Neural cell (in vitro differentiated cells): ENCODE measurements around the gene EHD4. TPM values are rescaled to one million over a fixed set of nuclear protein-coding genes. Genes with fewer than 3 reads are reported as not detected.

Experiments
- H2AFZ ChIP-seq: fragments of 200-600, 300-800 bp; sonication (generic), shearing (Covaris generic); 2 replicates; pipeline ENCODE4 v1.6.0; 2014; ENCODE audit warnings: low read depth, mild to moderate bottlenecking, antibody characterized with exemption, low read length, moderate library complexity
- H3F3A ChIP-seq: fragments of 200-600 bp; shearing (Covaris generic); 2 replicates; pipeline ENCODE4 v1.6.1; 2016; ENCODE audit warnings: mild to moderate bottlenecking, moderate library complexity, mixed read lengths, antibody characterized with exemption, low read length; ENCODE audit not compliant: insufficient read depth, poor library complexity, severe bottlenecking
- H3K27ac ChIP-seq: fragments of 200-600, 300-800 bp; sonication (generic), shearing (Covaris generic); 2 replicates; pipeline ENCODE4 v1.5.1; 2014; ENCODE audit warnings: mild to moderate bottlenecking, low read length, moderate library complexity
- H3K27me3 ChIP-seq: fragments of 300-800, 200-600 bp; sonication (generic), shearing (Covaris generic); 2 replicates; pipeline ENCODE4 v1.6.0; 2014; ENCODE audit warnings: mild to moderate bottlenecking, low read depth, low read length, moderate library complexity; ENCODE audit not compliant: insufficient read depth
- H3K36me3 ChIP-seq: fragments of 300-800, 200-600 bp; sonication (generic), shearing (Covaris generic); 2 replicates; pipeline ENCODE4 v1.5.1; 2014; ENCODE audit warnings: mild to moderate bottlenecking, antibody characterized with exemption, low read length, moderate library complexity; ENCODE audit not compliant: insufficient read depth
- H3K4me2 ChIP-seq: fragments of 300-800, 200-600 bp; sonication (generic), shearing (Covaris generic); 2 replicates; pipeline ENCODE4 v1.6.0; 2014; ENCODE audit warnings: mild to moderate bottlenecking, low read length
- H3K4me3 ChIP-seq: fragments of 300-800, 200-600 bp; sonication (generic), shearing (Covaris generic); 2 replicates; pipeline ENCODE4 v1.5.1; 2014; ENCODE audit warnings: mild to moderate bottlenecking, low read length, moderate library complexity
- H3K79me2 ChIP-seq: fragments of 200-600 bp; shearing (Covaris generic); replicated peaks from 2 replicates; pipeline ENCODE4 v1.6.0; 2014; ENCODE audit warnings: mild to moderate bottlenecking, low read length, moderate library complexity; ENCODE audit not compliant: insufficient read depth
- H3K9ac ChIP-seq: fragments of 300-800, 200-600 bp; sonication (generic), shearing (Covaris generic); 2 replicates; pipeline ENCODE4 v1.6.1; 2016; ENCODE audit warnings: mild to moderate bottlenecking, low read length, mixed read lengths
- H3K9me2 ChIP-seq: fragments of 200-600 bp; shearing (Covaris generic); 2 replicates; pipeline ENCODE4 v1.6.1; 2016; ENCODE audit warnings: mild to moderate bottlenecking, low read length, mixed read lengths; ENCODE audit not compliant: insufficient read depth
- H3K9me3 ChIP-seq: fragments of 200-600, 300-800 bp; sonication (generic), shearing (Covaris generic); 2 replicates; pipeline ENCODE4 v1.6.1; 2016; ENCODE audit warnings: mild to moderate bottlenecking, mixed run types, low read length, moderate library complexity, mixed read lengths
- H4K20me1 ChIP-seq: fragments of 200-600 bp; shearing (Covaris generic); 2 replicates; pipeline ENCODE4 v1.6.1; 2016; ENCODE audit warnings: mild to moderate bottlenecking, mixed run types; ENCODE audit not compliant: insufficient read depth
- CTCF ChIP-seq: fragments of 450-650 bp; IDR thresholded peaks from 2 replicates; pipeline ENCODE4 v1.5.1; 2014; ENCODE audit warnings: antibody characterized with exemption, mild to moderate bottlenecking, moderate library complexity; ENCODE audit not compliant: poor library complexity, severe bottlenecking
- EP300 ChIP-seq: fragments of 450-650 bp; conservative IDR thresholded peaks from 2 replicates; pipeline ENCODE4 v1.6.1; 2014; ENCODE audit warnings: antibody characterized with exemption, mild to moderate bottlenecking, moderate library complexity; ENCODE audit not compliant: poor library complexity, severe bottlenecking
- EZH2 ChIP-seq: fragments of 200-600, 300-800 bp; shearing (Covaris generic), sonication (generic); IDR thresholded peaks from 2 replicates; pipeline ENCODE4 v1.6.1; 2014; ENCODE audit warnings: antibody characterized with exemption, low read length, borderline replicate concordance, mild to moderate bottlenecking; ENCODE audit not compliant: insufficient read depth, poor library complexity, severe bottlenecking
- MXI1 ChIP-seq: fragments of 450-650 bp; conservative IDR thresholded peaks from 2 replicates; pipeline ENCODE4 v1.6.1; 2014; ENCODE audit warnings: antibody characterized with exemption, mild to moderate bottlenecking; ENCODE audit not compliant: poor library complexity, severe bottlenecking
- POLR2AphosphoS5 ChIP-seq: IDR thresholded peaks from 2 replicates; pipeline ENCODE4 v1.6.1; 2012
- RAD21 ChIP-seq: fragments of 450-650 bp; conservative IDR thresholded peaks from 2 replicates; pipeline ENCODE4 v1.6.1; 2014; ENCODE audit warnings: antibody characterized with exemption, mild to moderate bottlenecking, moderate library complexity
- SMC3 ChIP-seq: fragments of 450-650 bp; conservative IDR thresholded peaks from 2 replicates; pipeline ENCODE4 v1.6.1; 2014; ENCODE audit warnings: antibody characterized with exemption, mild to moderate bottlenecking, moderate library complexity; ENCODE audit not compliant: poor library complexity
- TAF1 ChIP-seq: IDR thresholded peaks from 2 replicates; pipeline ENCODE4 v1.6.1; 2012; ENCODE audit warnings: low read depth
- polyA plus RNA-seq: library from polyadenylated mRNA; depleted of rRNA; stranded (reverse); fragments of >200 nt; gene quantifications from 2 replicates; pipeline ENCODE4 v1.2.3, GENCODE V29; 2014
- TF ChIP-seq, protein P1 (sequence below): IDR thresholded peaks from 2 replicates; pipeline ENCODE4 v1.6.1; 2012; ENCODE audit warnings: borderline replicate concordance

EHD4 gene
- polyA plus RNA-seq, 1 donor from 2014 or later, result 0.09 TPM

GRCh38 chr15:41883484-41883825 is 88.9 kb downstream of the EHD4 start:
- Histone ChIP-seq H4K20me1 (no peaks in the 10 kb centered on the region), H3F3A (no peaks in the 10 kb centered on the region), H3K4me2 (no peak overlapping the region), H3K4me3 (no peak overlapping the region), H3K9ac (no peak overlapping the region), H2AFZ (no peak overlapping the region), H3K79me2 (no peaks in the 10 kb centered on the region), H3K9me2 (no peaks in the 10 kb centered on the region), H3K27me3 (peaks cover 27% of the 10 kb centered on the region), H3K9me3 (no peaks in the 10 kb centered on the region), H3K36me3 (no peaks in the 10 kb centered on the region), H3K27ac (no peak overlapping the region)
- TF ChIP-seq EP300 (no peak), EZH2 (no peak), SMC3 (no peak), RAD21 (no peak), POLR2AphosphoS5 (no peak), CTCF (no peak), TAF1 (no peak)

DNA sequence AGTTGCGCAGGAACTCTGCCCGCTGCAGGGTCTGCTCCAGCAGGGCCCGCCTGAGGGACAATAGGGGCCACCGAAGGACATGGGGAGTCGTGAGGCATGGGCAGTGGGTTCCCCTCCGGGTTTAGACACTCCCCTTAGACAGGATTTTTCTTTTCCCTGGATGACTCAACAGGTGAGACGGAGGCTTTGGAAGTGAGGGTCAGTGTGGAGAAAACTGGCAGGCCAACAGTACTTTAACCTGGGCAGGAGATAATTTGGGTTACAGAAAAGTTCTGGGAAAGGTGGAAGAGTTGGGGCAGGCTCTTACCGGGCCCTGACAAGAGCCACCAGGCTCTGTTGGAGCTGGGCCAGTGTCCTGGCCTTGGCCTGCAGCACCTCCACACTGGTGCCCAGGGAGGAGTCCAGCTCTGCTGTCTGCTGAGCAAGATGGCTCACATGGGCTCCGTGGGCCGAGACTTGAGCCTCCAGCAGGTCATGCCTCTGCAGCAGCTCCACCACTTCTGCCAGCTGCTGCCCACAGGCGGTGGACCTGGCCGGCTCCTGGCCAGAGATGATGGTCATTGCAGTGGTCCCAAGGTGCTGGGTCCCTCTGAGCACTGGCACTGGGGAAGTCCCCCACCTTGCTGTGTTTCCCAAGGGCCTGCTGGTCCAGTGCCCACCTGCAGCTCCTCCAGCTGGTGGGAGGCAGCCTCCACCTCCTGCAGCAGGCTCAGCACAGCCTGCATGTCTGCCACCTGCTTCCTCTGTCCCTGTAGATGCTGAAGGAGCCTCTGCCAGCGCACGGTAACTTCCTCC is 89.5 kb downstream of the EHD4 start:
- H3K9me2 ChIP-seq, result no peaks in the 10 kb centered on the region
- no peak overlapping the region for H3K4me3 ChIP-seq
- H3F3A ChIP-seq, result no peaks in the 10 kb centered on the region
- H3K4me2 ChIP-seq, result no peak overlapping the region
- H3K36me3 ChIP-seq, result no peaks in the 10 kb centered on the region
- H3K27me3 ChIP-seq, result peaks cover 27% of the 10 kb centered on the region
- no peaks in the 10 kb centered on the region for H3K9me3 ChIP-seq
- no peak overlapping the region for H2AFZ ChIP-seq
- H3K9ac ChIP-seq, result no peak overlapping the region
- TF ChIP-seq CTCF, result no peak
- no peak for TF ChIP-seq RAD21
- TF ChIP-seq, protein P1, sequence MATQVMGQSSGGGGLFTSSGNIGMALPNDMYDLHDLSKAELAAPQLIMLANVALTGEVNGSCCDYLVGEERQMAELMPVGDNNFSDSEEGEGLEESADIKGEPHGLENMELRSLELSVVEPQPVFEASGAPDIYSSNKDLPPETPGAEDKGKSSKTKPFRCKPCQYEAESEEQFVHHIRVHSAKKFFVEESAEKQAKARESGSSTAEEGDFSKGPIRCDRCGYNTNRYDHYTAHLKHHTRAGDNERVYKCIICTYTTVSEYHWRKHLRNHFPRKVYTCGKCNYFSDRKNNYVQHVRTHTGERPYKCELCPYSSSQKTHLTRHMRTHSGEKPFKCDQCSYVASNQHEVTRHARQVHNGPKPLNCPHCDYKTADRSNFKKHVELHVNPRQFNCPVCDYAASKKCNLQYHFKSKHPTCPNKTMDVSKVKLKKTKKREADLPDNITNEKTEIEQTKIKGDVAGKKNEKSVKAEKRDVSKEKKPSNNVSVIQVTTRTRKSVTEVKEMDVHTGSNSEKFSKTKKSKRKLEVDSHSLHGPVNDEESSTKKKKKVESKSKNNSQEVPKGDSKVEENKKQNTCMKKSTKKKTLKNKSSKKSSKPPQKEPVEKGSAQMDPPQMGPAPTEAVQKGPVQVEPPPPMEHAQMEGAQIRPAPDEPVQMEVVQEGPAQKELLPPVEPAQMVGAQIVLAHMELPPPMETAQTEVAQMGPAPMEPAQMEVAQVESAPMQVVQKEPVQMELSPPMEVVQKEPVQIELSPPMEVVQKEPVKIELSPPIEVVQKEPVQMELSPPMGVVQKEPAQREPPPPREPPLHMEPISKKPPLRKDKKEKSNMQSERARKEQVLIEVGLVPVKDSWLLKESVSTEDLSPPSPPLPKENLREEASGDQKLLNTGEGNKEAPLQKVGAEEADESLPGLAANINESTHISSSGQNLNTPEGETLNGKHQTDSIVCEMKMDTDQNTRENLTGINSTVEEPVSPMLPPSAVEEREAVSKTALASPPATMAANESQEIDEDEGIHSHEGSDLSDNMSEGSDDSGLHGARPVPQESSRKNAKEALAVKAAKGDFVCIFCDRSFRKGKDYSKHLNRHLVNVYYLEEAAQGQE, result no peak
- TF ChIP-seq SMC3, result no peak
- TF ChIP-seq EP300, result no peak
- no peak for TF ChIP-seq POLR2AphosphoS5
- TF ChIP-seq TAF1, result no peak
- TF ChIP-seq MXI1, result no peak
- TF ChIP-seq EZH2, result no peak
- H3K27ac ChIP-seq, result no peak overlapping the region
- H3K79me2 ChIP-seq, result no peaks in the 10 kb centered on the region
- H4K20me1 ChIP-seq, result no peaks in the 10 kb centered on the region
